GM21515 (cell line): ENCODE data around the gene AKR1B15.
"Not testable (repeated sequence)": the region's sequence is repeated elsewhere in the genome, so short reads cannot be mapped to it uniquely, and the experiment has no call there.

Experiments
- ATAC-seq: cut with Tn5 transposase; IDR thresholded peaks from one replicate; pipeline ENCODE4 v1.9.1; 2021; ENCODE audit not compliant: unreplicated experiment

Gene AKR1B15

GRCh38 chr7:134548877-134549276 lies at the start of gene AKR1B15:
TSS of gene AKR1B15 (plus strand) at chr7:134549110. CDS start at chr7:134564620, 15,510 bp downstream.
- peak; percentile 87 for ATAC-seq

- no peak for ATAC-seq
These were observed 48.5 kb upstream of the AKR1B15 start for GRCh38 chr7:134500406-134500805.

DNA sequence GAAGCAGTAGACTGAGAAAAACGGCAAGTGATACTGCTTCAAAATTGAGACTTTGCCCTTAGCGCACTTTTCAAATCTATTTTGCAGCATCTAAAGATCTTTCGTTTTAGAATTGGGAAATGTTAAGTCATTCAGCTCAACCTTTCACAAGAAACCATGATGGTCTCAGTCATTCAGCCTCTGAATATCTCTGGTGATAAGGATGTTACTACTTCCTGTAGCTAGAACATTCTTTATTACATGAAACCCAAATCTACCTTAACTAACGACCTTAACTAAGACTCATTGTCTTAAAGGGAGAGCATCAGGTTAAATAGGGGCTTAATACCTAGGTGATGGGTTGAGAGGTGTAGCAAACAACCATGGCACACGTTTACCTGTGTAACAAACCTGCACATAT lies 47.9 kb upstream of the AKR1B15 start:
- no peak for ATAC-seq

DNA sequence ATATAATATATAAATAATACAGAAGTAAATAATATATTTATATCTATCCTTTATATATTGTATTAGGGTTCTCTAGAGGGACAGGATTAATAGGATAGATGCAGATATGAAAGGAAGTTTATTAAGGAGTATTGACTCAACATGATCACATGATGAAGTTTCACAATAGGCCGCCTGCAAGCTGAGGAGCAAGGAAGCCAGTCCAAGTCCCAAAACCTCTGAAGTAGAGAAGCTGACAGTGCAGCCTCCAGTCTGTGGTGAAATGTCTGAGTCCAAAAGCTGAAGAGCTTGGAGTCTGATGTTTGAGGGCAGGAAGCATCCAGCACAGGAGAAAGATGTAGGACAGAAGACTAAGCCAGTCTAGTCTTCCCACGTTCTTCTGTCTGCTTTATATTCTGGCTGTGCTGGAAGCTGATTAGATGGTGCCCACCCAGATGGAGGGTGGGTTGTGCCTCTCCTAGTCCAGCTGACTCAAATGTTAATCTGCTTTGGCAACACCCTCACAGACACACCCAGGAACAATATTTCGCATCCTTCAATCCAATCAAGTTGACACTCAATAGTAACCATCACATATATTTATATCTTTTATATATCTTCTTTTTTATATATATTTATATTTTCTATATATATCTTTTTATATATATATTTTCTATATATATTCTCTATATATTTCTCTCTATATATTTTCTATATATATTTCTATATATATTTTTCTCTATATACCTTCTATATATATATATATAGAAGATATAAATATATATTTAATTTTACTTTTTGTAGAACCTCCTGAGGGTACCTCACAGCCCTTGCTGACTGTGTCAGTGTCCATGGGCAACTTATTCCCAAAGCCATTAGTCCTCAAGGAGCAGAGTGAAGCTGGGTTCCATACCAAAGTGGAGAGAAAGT lies 46.2 kb upstream of the AKR1B15 start:
- ATAC-seq = no peak

GRCh38 chr7:134504660-134505164 lies 44.2 kb upstream of the AKR1B15 start:
- no peak for ATAC-seq

DNA sequence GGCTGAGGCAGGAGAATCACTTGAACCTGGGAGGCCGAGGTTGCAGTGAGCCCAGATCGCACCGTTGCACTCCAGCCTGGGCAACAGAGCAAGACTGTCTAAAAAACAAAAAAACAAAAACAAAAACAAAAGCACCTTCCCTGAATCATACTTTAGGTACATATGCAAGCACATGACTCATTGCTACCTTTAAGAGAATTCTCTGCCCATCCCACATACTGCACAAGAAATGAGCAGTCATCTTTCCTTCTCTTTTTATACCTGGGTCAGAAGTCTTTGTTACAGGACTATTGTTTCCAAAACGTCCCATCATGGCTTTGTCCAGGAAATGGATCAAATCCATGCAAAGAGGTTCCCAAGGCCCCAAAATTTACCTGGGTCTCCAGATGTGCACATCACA lies 43.1 kb upstream of the AKR1B15 start:
- ATAC-seq = no peak

DNA sequence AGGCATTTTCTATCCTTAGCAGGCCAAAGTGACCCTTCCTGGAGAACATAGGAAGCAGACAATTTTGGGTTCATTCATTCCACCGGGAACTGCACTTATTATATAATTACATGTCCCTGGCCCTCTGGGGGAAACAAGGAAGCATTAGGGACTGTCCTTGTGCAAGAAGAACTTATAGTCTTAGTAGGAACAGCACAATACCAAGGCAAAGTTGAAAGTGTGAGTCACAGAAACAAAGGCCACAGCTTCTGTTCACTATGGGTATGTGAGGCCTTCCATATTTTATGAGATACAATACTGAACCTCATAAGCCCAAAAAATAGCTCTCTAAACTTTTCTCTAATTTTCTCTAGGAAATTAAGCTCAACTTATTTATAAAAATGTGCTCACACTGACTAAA lies 39.9 kb upstream of the AKR1B15 start:
- no peak for ATAC-seq

DNA sequence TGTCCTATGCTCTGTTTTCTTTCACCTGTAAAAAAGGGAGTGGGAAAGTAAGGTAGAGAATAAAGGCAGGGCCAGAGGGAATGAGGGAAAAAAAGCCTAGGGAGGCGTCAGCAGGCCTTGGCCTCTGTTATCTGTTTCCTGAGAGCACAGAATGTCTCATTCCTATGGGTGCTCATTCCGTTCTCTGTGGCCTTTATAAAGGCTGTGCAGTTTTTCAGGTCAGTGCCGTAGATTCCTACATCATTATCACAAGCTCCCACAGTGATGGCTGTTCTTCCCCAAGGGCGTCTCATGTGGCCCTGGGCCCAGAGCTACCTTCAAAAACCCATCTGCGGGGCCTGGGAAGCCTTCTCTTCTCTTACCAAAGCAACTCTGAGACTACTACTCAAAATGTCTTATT lies 38.3 kb upstream of the AKR1B15 start:
- ATAC-seq = no peak

- ATAC-seq = no peak
These were observed 36.6 kb upstream of the AKR1B15 start for GRCh38 chr7:134512271-134512670.

GRCh38 chr7:134513169-134513752 lies 35.6 kb upstream of the AKR1B15 start:
- ATAC-seq = peak; percentile 69

DNA sequence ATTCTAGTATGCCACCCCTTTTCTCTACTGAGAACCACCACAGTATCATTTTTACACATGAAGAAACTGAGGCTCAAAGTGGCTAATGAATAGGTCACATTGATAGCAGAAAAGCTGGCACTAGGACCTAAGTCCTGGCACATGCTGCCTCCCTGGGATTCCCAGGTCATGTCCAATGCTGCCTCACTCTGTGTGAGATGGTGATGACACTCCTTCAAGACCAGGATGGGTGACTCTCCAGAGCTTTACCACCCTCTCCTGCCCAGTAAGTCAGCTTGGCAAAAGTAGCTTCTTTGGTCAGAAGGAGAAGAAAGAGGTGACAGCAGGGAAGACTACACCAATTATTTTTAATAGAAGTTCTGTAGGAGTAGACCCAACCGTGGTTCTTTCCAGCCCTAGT lies 34.8 kb upstream of the AKR1B15 start:
- ATAC-seq = no peak

DNA sequence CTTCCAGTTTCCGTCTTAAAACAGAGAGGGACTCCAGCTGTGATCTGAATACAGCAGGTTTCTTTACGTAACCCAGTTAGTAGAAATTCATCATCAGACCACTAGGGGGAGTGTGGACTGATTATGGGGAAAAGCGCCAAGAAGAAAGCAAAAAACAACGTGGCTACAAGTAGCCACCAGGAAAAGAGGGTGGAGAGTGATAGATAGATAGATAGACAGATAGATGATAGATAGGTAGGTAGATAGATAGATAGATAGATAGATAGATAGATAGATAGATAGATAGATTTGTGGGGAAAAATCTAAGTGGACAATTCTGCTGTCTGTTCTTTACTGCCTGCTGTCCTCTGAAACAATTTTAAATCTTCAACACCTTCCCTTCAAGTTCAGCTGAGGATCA lies 34.2 kb upstream of the AKR1B15 start:
- peak; percentile 67 for ATAC-seq

GRCh38 chr7:134515569-134516468 lies 33.1 kb upstream of the AKR1B15 start:
- ATAC-seq = no peak

DNA sequence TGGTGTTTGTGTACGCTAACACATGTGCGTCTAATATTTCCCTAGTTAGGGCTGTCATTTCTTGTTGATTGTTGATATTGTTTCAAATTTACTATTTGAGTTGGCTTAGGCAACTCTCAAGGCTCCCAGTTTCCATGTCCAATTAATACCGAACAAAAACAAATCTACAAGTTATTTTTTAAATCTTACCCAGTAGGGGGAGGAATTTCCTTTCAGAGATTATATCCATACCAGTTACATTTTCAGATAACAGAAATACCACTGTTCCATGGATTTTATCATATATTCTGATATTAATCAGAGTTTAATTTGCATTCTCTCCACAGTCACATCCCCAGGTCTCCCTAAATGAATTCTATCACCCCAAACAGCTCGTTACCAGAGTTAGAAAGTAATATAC lies 28.8 kb upstream of the AKR1B15 start:
- ATAC-seq = no peak

DNA sequence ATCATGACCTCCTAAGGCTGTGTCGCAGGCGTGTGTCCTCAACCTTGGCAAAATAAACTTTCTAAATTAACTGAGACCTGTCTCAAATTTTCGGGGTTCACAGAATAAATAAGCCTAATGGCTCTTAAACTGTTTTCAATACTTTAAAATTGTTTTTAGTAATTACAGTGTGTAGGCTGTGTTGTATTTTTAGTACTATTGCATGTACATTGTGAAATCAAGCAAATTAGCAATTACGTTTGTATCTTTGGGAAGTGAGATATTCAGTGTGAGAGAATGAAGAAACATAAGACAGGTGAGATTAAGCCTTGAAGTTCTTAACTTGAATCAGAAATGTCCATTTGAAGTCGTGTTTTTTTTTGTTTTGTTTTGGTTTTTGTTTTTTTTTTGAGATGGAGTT lies 26.3 kb upstream of the AKR1B15 start:
- ATAC-seq = no peak

- not testable (repeated sequence) for ATAC-seq
These were observed 23.5 kb upstream of the AKR1B15 start for GRCh38 chr7:134525449-134525848.

- ATAC-seq = not testable (repeated sequence)
These were observed 22.2 kb upstream of the AKR1B15 start for GRCh38 chr7:134526552-134527248.

GRCh38 chr7:134527979-134528371 lies 20.9 kb upstream of the AKR1B15 start:
- no peak for ATAC-seq

DNA sequence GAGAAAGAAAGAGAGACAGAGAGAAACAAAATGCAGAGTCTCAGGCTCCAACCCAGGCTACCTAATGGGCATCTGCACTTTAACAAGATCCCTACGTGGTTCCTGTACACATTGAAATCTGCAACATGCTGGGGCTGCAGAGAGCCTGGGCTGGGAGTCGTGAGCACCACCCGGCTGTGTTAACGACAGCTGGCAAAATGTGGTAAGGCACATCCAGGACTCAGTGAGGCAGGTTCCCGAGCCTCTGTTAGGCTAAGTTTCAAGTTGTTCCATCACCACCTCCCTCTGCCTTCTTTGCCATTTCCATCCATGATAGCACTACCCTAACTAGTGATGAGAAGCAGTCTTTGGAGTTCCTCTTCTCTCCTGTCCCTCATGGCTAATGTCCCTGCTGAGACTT lies 20.2 kb upstream of the AKR1B15 start:
- ATAC-seq = no peak

- no peak for ATAC-seq
These were observed 18.4 kb upstream of the AKR1B15 start for GRCh38 chr7:134530460-134530859.
